Measurements from ENCODE around the gene GARRE1. TPM values are rescaled to one million over a fixed set of nuclear protein-coding genes. Genes with fewer than 3 reads are reported as not detected.
"Not testable (repeated sequence)": the region's sequence is repeated elsewhere in the genome, so short reads cannot be mapped to it uniquely, and the experiment has no call there.

The GARRE1 gene
- polyA plus RNA-seq, 3 donors from 2014 or later: 0.93 to 4.0 (median 2.7) TPM

GRCh38 chr19:34274827-34275625, 20.7 kb downstream of the GARRE1 start:
- H3K4me1 Mint-ChIP-seq: peaks cover 19 to 30% of the 10 kb centered on the region in 2 donors
- no peak for DNase-seq
- no peaks in the 10 kb centered on the region for H3K9me3 Mint-ChIP-seq
- H3K4me3 Mint-ChIP-seq: no peak overlapping the region
- H3K36me3 Mint-ChIP-seq: peaks cover 0 to 6% (median 0%) of the 10 kb centered on the region in 3 donors
- H3K27ac Mint-ChIP-seq: no peak overlapping the region
- H3K27me3 Mint-ChIP-seq (ENCODE audit: low read depth in 3 of 3): peaks cover 0 to 5% (median 1%) of the 10 kb centered on the region in 3 donors

- peaks cover 0 to 6% (median 0%) of the 10 kb centered on the region in 3 donors for H3K36me3 Mint-ChIP-seq
- no peak overlapping the region for H3K4me3 Mint-ChIP-seq
- H3K9me3 Mint-ChIP-seq: no peaks in the 10 kb centered on the region
- H3K27me3 Mint-ChIP-seq (ENCODE audit: low read depth in 3 of 3): peaks cover 0 to 3% (median 1%) of the 10 kb centered on the region in 3 donors
- H3K27ac Mint-ChIP-seq: no peak overlapping the region
- H3K4me1 Mint-ChIP-seq: peaks cover 13 to 24% of the 10 kb centered on the region in 2 donors
- no peak for DNase-seq
Measured at GRCh38 chr19:34275705-34276104, 21.4 kb downstream of the GARRE1 start.

- peaks cover 8 to 20% of the 10 kb centered on the region in 2 donors for H3K4me1 Mint-ChIP-seq
- no peak overlapping the region for H3K27ac Mint-ChIP-seq
- H3K4me3 Mint-ChIP-seq: no peak overlapping the region
Measured at GRCh38 chr19:34276614-34277013, 22.3 kb downstream of the GARRE1 start.

GRCh38 chr19:34277244-34277643, 22.9 kb downstream of the GARRE1 start:
- H3K27me3 Mint-ChIP-seq (ENCODE audit: low read depth in 3 of 3): peaks cover 0 to 6% (median 1%) of the 10 kb centered on the region in 3 donors
- DNase-seq: no peak
- H3K36me3 Mint-ChIP-seq: peaks cover 0 to 10% (median 0%) of the 10 kb centered on the region in 3 donors
- no peak overlapping the region for H3K27ac Mint-ChIP-seq
- H3K4me1 Mint-ChIP-seq: peaks cover 8 to 15% of the 10 kb centered on the region in 2 donors
- H3K9me3 Mint-ChIP-seq: no peaks in the 10 kb centered on the region
- no peak overlapping the region for H3K4me3 Mint-ChIP-seq

More at GRCh38 chr19:34276614-34277013, 22.3 kb downstream of the GARRE1 start:
- H3K36me3 Mint-ChIP-seq: peaks cover 0 to 6% (median 0%) of the 10 kb centered on the region in 3 donors
- no peak for DNase-seq
- no peaks in the 10 kb centered on the region for H3K9me3 Mint-ChIP-seq
- peaks cover 0 to 5% (median 1%) of the 10 kb centered on the region in 3 donors for H3K27me3 Mint-ChIP-seq (ENCODE audit: low read depth in 3 of 3)

- H3K27me3 Mint-ChIP-seq (ENCODE audit: low read depth in 3 of 3): peaks cover 0 to 3% (median 1%) of the 10 kb centered on the region in 3 donors
- H3K4me1 Mint-ChIP-seq: peaks cover 7 to 26% of the 10 kb centered on the region in 2 donors
- no peak overlapping the region for H3K4me3 Mint-ChIP-seq
- no peak overlapping the region for H3K27ac Mint-ChIP-seq
- no peak for DNase-seq
- H3K9me3 Mint-ChIP-seq: no peaks in the 10 kb centered on the region
- H3K36me3 Mint-ChIP-seq: peaks cover 0 to 10% (median 0%) of the 10 kb centered on the region in 3 donors
Measured at GRCh38 chr19:34278783-34279182, 24.4 kb downstream of the GARRE1 start.

- H3K9me3 Mint-ChIP-seq, H3K4me3 Mint-ChIP-seq, H3K36me3 Mint-ChIP-seq: not testable (repeated sequence)
Measured at GRCh38 chr19:34281444-34281843, 27.1 kb downstream of the GARRE1 start.

GRCh38 chr19:34282611-34283519, 28.5 kb downstream of the GARRE1 start:
- peak overlapping the region in 1 of 6 donors; percentile 62 for H3K27ac Mint-ChIP-seq
- H3K9me3 Mint-ChIP-seq: no peaks in the 10 kb centered on the region

More at GRCh38 chr19:34281444-34281843, 27.1 kb downstream of the GARRE1 start:
- not testable (repeated sequence) for H3K27ac Mint-ChIP-seq; H3K27me3 Mint-ChIP-seq (ENCODE audit: low read depth in 3 of 3); DNase-seq
- peaks cover 6 to 19% of the 10 kb centered on the region in 2 donors for H3K4me1 Mint-ChIP-seq

GRCh38 chr19:34284505-34284904, 30.2 kb downstream of the GARRE1 start:
- Mint-ChIP-seq H3K36me3 (peaks cover 0 to 4% (median 0%) of the 10 kb centered on the region in 3 donors), H3K27ac (no peak overlapping the region), H3K4me3 (no peak overlapping the region), H3K9me3 (no peaks in the 10 kb centered on the region), H3K27me3 (ENCODE audit: low read depth in 3 of 3) (peaks cover 0 to 3% (median 0%) of the 10 kb centered on the region in 3 donors), H3K4me1 (peaks cover 5 to 16% of the 10 kb centered on the region in 2 donors)
- DNase-seq: no peak

More at GRCh38 chr19:34282611-34283519, 28.5 kb downstream of the GARRE1 start:
- Mint-ChIP-seq H3K36me3 (peaks cover 0 to 4% (median 0%) of the 10 kb centered on the region in 3 donors), H3K4me3 (no peak overlapping the region), H3K4me1 (peaks cover 5 to 11% of the 10 kb centered on the region in 2 donors), H3K27me3 (ENCODE audit: low read depth in 3 of 3) (peaks cover 0 to 3% (median 0%) of the 10 kb centered on the region in 3 donors)
- DNase-seq: no peak

GRCh38 chr19:34287662-34288140, 33.3 kb downstream of the GARRE1 start:
- no peaks in the 10 kb centered on the region for H3K9me3 Mint-ChIP-seq
- no peak overlapping the region for H3K27ac Mint-ChIP-seq
- peaks cover 4 to 13% of the 10 kb centered on the region in 2 donors for H3K4me1 Mint-ChIP-seq
- DNase-seq: no peak
- no peaks in the 10 kb centered on the region for H3K27me3 Mint-ChIP-seq (ENCODE audit: low read depth in 3 of 3)
- H3K4me3 Mint-ChIP-seq: no peak overlapping the region
- no peaks in the 10 kb centered on the region for H3K36me3 Mint-ChIP-seq

GRCh38 chr19:34288381-34288780, 34.0 kb downstream of the GARRE1 start:
- no peak overlapping the region for H3K27ac Mint-ChIP-seq
- peaks cover under 1 to 6% of the 10 kb centered on the region in 2 donors for H3K4me1 Mint-ChIP-seq
- H3K36me3 Mint-ChIP-seq: no peaks in the 10 kb centered on the region
- H3K27me3 Mint-ChIP-seq (ENCODE audit: low read depth in 3 of 3): no peaks in the 10 kb centered on the region
- DNase-seq: no peak
- H3K4me3 Mint-ChIP-seq: no peak overlapping the region
- no peaks in the 10 kb centered on the region for H3K9me3 Mint-ChIP-seq

- H3K36me3 Mint-ChIP-seq: no peaks in the 10 kb centered on the region
- H3K9me3 Mint-ChIP-seq: no peaks in the 10 kb centered on the region
- DNase-seq: no peak
- peaks cover 0 to 5% of the 10 kb centered on the region in 2 donors for H3K4me1 Mint-ChIP-seq
- H3K4me3 Mint-ChIP-seq: no peak overlapping the region
- no peaks in the 10 kb centered on the region for H3K27me3 Mint-ChIP-seq (ENCODE audit: low read depth in 3 of 3)
- no peak overlapping the region for H3K27ac Mint-ChIP-seq
Measured at GRCh38 chr19:34291235-34291634, 36.9 kb downstream of the GARRE1 start.

- Mint-ChIP-seq H3K27ac (no peak overlapping the region), H3K9me3 (no peaks in the 10 kb centered on the region), H3K4me3 (no peak overlapping the region), H3K4me1 (peaks cover 0 to 1% of the 10 kb centered on the region in 2 donors), H3K36me3 (no peaks in the 10 kb centered on the region), H3K27me3 (ENCODE audit: low read depth in 3 of 3) (peaks cover 0 to 2% (median 0%) of the 10 kb centered on the region in 3 donors)
- no peak for DNase-seq
Measured at GRCh38 chr19:34295103-34295502, 40.7 kb downstream of the GARRE1 start.

GRCh38 chr19:34298891-34299520, 44.7 kb downstream of the GARRE1 start:
- Mint-ChIP-seq H3K9me3 (no peaks in the 10 kb centered on the region), H3K36me3 (peaks cover 4 to 8% (median 7%) of the 10 kb centered on the region in 3 donors), H3K4me1 (peaks cover 0 to 1% of the 10 kb centered on the region in 2 donors), H3K27me3 (ENCODE audit: low read depth in 3 of 3) (peaks cover 0 to 2% (median 0%) of the 10 kb centered on the region in 3 donors), H3K27ac (peak overlapping the region in 2 of 6 donors; percentile 71 to 73), H3K4me3 (no peak overlapping the region)
- no peak for DNase-seq
